ENCODE measurements around the gene PHF21B. TPM values are rescaled to one million over a fixed set of nuclear protein-coding genes. Genes with fewer than 3 reads are reported as not detected.

Gene PHF21B
- total and polyA plus RNA-seq, 2 of the 8 experiments (the other 6 are each of a cell fraction or from before 2014, with no cell fraction given) = 19.3 to 68.1 TPM

DNA sequence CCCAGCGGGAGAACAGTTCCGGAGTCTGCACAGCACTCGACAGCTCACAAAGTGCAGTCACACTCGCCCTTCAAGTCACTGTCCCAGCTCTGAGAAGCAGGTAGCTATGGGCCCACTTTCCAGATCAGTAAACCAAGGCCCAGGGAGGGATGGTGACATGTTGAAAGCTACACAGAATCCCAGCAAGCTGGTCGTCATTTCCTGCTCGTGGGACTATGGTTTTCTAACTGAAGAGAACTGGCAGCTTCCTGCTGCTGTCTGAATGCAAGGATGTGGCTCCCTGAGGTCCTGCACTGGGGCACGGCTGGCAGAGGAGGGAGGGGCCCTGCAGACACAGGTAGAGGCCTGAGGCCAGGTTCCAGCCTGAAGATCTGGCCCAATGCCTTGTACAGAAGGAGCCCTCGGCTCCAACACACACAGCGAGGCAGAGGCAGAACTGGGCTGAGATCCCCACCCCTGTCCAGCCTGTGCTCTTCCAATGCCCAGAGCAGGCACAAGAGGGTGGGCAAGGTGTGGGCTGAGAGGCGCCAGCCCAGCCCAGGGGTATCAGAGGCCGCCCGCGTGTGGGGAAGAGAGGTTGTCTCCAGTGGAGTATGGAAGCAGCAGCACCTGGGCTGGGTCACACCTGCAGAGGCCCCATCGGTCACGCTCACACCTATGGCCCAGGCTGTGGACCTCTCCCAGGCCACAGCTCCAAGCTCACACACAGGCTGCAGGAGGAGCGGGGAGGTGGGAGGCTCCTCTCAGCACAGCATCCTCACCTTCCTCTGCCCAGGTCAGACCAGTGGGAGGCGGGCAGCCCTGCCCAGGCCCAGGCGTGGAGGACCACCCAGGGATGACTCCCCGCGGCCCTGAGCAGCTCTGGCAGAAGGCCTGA lies 119.2 kb downstream of the PHF21B start:
- Histone ChIP-seq H3K4me1 (replicated peaks in 1 of 4; ENCODE audit: control insufficient read depth in 3 of 4, insufficient read depth in 4 of 4, low read length in 3 of 4) (peaks cover 0 to 13% (median 9%) of the 10 kb centered on the region in 4 experiments; a peak in 5 of 7 replicates), H4K5ac (ENCODE audit: insufficient read length, low read depth, low read length) (no peak overlapping the region), H3K79me1 (ENCODE audit: low read depth, low read length) (no peaks in the 10 kb centered on the region), H2BK20ac (ENCODE audit: low read length) (no peak overlapping the region), H3K4me3 (ENCODE audit: extremely low read depth in 1 of 4, insufficient read depth in 2 of 4, low read depth in 3 of 4, low read length in 4 of 4) (no peak overlapping the region), H3K18ac (ENCODE audit: extremely low read depth, low read length) (no peak overlapping the region), H3K36me3 (ENCODE audit: control insufficient read depth in 2 of 4, insufficient read depth in 4 of 4, low read length in 3 of 4) (peaks cover 10 to 27% (median 16%) of the 10 kb centered on the region in 4 experiments; a peak in 6 of 8 replicates), H3K14ac (ENCODE audit: insufficient read length) (no peak overlapping the region), H3K9ac (replicated peaks in 1 of 4; ENCODE audit: extremely low read depth in 1 of 4, low read depth in 3 of 4, low read length in 3 of 4) (no peak overlapping the region), H2BK15ac (ENCODE audit: low read length) (no peak overlapping the region), H2BK12ac (ENCODE audit: low read depth, low read length) (no peak overlapping the region), H3K23ac (ENCODE audit: insufficient read length) (no peak overlapping the region), H2AK5ac (ENCODE audit: low read depth, low read length) (no peak overlapping the region), H3K56ac (replicated peaks; ENCODE audit: insufficient read length, low read depth, low read length) (no peak overlapping the region), H3K27ac (ENCODE audit: low read depth, low read length) (no peak overlapping the region), H2AFZ (ENCODE audit: low read length) (no peak overlapping the region), H4K8ac (ENCODE audit: extremely low read depth, insufficient read depth, low read length) (no peak overlapping the region), H4K91ac (replicated peaks; ENCODE audit: insufficient read length, low read length) (no peak overlapping the region), H3K23me2 (ENCODE audit: low read depth, low read length) (no peaks in the 10 kb centered on the region), H3K9me3 (ENCODE audit: insufficient read depth in 2 of 2, low read depth in 1 of 2, low read length in 1 of 2) (no peaks in the 10 kb centered on the region), H4K20me1 (replicated peaks in 1 of 2; ENCODE audit: control insufficient read depth in 1 of 2, insufficient read depth in 2 of 2, low read length in 2 of 2) (peaks cover 0 to 10% of the 10 kb centered on the region in 2 experiments), H2BK5ac (ENCODE audit: low read depth, low read length) (no peak overlapping the region), H3K79me2 (ENCODE audit: control insufficient read depth in 1 of 2, insufficient read depth in 2 of 2, low read length in 2 of 2) (no peaks in the 10 kb centered on the region), H3K27me3 (replicated peaks in 1 of 4; ENCODE audit: control insufficient read depth in 3 of 4, extremely low read depth in 1 of 4, insufficient read depth in 3 of 4, low read length in 3 of 4) (no peaks in the 10 kb centered on the region), H2BK120ac (replicated peaks; ENCODE audit: low read depth, low read length) (no peak overlapping the region), H3K4me2 (ENCODE audit: insufficient read depth in 1 of 2, low read depth in 2 of 2, low read length in 2 of 2) (no peak overlapping the region), H3K4ac (replicated peaks; ENCODE audit: insufficient read length, low read depth, low read length) (no peak overlapping the region)
- DNase-seq (ENCODE audit: low read depth in 1 of 2, low spot score in 2 of 2) = no peak
- WGBS, 2 experiments (ENCODE audit: extremely low coverage in 1 of 2, insufficient coverage in 1 of 2, insufficient read length in 1 of 2, insufficient replicate concordance in 2 of 2, low coverage in 1 of 2, low lambda C conversion rate in 2 of 2, missing lambda C conversion rate in 1 of 2) = 91% methylated on average over 17 of the region's 20 CpGs; no CpG with 5 or more reads in 1 of the 2 experiments
- POLR2A ChIA-PET (ENCODE audit: partially characterized antibody) = no interaction called here
- CTCF ChIA-PET (ENCODE audit: partially characterized antibody) = interaction anchor here (2.4 kb wide), 1 partner anchor 79 kb away, joined by 10 read pairs; no protein-coding TSS in a partner anchor
- TF ChIP-seq KDM1A (IDR thresholded peaks at IDR 0.05; ENCODE audit: borderline replicate concordance, low read length) = peak; percentile 5; the same call in 1 of the 2 replicates
- no peak for TF ChIP-seq CHD1 (IDR thresholded peaks at IDR 0.05; ENCODE audit: low read depth, low read length)
- no peak for FAIRE-seq

Data from H1 (cell line).